GM19438 (cell line): ENCODE measurements around the gene DHRS4L2.
"Not testable (repeated sequence)": the region's sequence is repeated elsewhere in the genome, so short reads cannot be mapped to it uniquely, and the experiment has no call there.

Experiments
- ATAC-seq: cut with Tn5 transposase; IDR thresholded peaks from one replicate; pipeline ENCODE4 v1.9.1; 2021; ENCODE audit warnings: low read depth; ENCODE audit not compliant: unreplicated experiment

The DHRS4L2 gene

DNA sequence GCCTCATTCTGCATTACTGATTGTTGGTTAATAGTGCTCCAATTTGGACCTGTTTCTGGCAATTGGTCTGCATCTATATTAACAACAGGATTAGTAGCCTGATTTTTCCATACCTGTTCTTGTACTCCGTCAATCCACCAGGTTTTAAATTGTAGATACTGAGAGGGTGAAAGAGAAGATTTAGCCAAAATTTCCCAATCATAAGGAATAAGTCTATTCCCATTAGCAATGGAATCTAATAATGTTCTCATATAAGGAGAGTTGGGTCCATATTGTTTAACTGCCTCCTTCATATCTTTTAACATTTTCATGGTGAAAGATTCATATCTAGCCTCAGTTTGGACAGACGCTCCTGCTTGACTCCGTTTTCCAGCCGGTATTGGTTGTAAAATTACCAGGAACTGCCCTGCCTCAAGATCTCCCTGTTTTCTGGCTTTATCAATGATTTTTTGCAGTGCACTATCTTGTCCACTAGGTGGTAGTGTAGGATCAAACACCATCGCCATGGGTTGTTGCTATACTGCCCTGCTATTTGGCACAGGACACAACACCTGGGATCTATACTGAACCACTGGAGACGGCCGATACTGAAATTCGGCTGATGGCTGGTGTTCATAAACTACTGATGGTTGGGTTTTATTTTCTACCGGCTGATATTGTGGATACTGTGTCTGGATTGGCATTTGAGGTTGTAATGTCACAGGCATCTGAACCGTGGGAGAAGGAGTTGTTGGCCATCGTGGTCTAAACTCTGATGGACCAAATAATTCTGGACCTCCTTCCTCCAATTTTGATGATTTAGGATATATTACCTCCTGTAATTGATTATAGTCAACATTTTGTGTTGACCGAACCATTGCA lies 25.2 kb downstream of the DHRS4L2 start:
- ATAC-seq: no peak

DNA sequence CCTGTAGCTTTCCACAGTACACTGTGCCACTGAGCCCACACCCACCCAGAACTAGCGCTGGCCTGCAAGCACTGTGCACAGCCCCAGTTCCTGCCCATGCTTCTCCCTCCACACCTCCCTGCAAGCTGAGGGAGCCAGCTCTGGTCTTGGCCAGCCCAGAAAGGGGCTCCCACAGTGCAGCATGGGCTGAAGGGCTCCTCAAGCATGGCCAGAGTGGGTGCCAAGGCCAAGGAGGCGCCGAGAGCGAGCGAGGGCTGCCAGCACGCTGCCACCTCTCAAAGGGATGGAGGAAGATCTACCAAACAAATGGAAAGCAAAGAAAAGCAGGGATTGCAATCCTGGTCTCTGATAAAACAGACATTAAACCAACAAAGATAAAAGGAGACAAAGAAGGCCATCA lies 27.0 kb downstream of the DHRS4L2 start:
- not testable (repeated sequence) for ATAC-seq

DNA sequence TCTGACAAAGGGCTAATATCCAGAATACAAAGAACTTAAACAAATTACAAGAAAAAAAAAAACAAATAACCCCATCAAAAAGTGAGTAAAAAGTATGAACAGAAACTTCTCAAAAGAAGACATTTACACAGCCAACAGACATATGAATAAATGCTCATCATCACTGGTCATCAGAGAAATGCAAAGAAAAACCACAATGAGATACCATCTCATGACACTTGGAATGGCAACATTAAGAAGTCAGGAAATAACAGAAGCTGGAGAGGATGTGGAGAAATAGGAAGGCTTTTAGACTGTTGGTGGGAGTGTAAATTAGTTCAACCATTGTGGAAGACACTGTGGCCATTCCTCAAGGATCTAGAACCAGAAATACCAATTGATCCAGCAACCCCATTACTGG lies 30.2 kb downstream of the DHRS4L2 start:
- ATAC-seq: not testable (repeated sequence)

DNA sequence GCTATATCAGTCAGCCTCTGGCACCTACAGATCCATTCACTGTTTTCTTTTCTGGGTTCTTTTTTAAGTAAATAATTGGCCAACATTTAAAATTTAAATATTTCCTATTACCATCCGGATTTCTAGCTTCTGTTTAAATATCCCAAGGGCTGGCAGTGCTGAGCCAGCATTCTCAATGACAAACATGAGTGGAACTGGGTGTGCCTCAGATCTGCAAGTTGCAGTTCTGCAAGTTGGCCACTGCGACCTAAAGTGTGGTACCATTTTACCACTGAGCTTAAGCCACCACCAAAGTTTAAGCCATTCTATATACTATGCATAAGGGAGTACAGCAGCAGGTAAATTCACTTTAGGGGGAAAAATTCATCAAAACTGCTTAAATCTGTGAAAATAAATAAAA lies 31.2 kb downstream of the DHRS4L2 start:
- ATAC-seq: not testable (repeated sequence)

DNA sequence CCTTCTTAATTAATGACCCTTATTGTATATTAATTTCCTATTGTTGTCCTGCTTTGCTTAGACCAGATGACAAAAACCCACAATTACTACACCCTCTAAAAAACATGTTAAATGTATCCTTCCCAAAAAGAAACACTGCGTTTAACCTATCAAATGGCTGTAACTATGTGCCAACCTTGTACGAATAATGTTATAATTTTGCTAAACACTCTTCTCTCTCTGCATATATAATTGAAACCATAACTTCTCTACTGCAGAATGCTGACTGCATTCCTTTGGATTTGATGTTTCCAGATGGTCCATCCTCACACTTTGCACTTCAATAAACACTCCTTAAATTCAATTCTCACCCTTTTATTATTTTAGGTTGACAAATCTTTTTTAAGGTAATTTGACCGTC lies 31.8 kb downstream of the DHRS4L2 start:
- ATAC-seq: not testable (repeated sequence)

DNA sequence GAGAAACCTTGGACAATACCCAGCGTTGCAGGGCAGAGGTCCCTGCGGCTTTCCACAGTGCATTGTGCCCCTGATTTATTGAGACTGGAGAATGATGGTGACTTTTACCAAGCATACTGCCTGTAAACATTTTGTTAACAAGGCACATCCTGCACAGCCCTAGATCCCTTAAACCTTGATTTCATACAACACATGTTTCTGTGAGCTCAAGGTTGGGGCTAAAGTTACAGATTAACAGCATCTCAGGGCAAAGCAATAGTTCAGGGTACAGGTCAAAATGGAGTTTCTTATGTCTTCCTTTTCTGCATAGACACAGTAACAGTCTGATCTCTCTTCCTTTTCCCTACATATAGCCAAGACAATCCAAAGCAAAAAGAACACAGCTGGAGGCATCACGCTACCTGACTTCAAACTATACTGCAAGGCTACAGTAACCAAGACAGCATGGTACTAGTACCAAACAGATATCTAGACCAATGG lies 36.2 kb downstream of the DHRS4L2 start:
- ATAC-seq: not testable (repeated sequence)

DNA sequence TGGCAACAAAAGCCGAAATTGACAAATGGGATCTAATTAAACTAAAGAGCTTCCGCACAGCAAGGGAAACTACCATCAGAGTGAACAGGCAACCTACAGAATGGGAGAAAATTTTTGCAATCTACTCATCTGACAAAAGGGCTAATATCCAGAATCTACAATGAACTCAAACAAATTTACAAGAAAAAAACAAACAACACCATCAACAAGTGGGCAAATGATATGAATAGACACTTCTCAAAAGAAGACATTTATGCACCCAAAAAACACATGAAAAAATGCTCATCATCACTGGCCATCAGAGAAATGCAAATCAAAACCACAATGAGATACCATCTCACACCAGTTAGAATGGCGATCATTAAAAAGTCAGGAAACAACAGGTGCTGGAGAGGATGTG lies 41.0 kb downstream of the DHRS4L2 start:
- ATAC-seq: not testable (repeated sequence)

DNA sequence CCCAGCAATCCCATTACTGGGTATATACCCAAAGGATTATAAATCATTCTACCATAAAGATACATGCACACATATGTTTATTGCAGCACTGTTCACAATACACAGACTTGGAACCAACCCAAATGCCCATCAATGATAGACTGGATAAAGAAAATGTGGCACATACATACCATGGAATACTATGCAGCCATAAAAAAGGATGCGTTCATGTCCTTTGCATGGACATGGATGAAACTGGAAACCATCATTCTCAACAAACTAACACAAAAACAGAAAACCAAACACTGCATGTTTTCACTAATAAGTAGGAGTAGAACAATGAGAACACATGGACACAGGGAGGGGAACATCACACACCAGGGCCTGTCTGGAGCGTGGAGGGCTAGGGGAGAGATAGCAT lies 42.6 kb downstream of the DHRS4L2 start:
- not testable (repeated sequence) for ATAC-seq

DNA sequence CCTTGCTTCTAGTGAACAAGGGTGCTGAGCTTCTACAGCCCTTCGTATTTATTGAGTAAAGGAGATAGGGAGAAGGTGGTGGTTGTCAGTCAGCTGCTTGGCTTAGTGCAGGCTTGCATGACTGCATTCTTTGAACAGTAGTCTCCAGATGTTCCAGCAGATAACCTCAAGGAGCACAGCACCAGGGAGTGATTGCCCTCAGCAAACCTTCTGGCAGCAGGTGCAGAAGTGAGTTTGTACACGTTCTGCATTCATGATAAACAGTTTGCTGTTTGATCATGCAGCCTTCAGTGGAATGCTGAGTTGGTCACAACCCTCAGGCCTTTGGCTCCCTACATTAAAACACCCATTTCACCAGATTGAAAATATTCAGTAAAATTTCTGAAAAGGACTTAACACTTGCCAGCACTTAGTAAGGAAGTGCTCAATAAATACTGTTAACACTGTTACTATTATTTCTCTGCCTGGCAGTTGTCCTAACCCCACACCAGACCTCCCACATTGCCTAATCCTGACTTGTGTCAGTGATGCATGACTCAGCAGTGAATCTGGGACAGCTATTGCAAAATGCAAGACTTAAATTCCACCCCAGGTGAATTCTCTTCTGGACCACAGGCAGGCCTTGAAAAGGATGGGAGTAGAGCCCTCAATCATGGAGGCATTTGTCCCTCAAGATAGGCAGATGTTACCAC lies 44.1 kb downstream of the DHRS4L2 start:
- no peak for ATAC-seq

DNA sequence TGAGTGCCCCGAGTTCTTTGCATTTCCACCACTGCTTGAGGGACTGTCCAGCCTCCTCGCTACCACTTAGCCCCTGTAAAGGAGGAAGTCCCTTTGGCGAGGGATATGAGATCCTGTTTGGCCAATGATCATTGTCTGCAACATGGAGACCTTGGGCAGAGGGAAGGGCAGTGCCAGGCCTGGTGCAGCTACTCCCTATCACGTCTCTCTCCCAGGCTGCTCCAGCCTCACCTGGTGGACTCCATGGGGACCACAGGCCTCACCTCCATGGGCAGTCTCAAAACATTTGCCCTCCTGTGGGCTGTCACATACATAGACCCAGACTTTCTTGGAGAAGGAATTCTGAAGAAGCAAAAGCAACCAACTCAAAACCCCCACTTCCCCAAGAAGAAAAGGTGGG lies 47.0 kb downstream of the DHRS4L2 start:
- peak; percentile 14 for ATAC-seq

DNA sequence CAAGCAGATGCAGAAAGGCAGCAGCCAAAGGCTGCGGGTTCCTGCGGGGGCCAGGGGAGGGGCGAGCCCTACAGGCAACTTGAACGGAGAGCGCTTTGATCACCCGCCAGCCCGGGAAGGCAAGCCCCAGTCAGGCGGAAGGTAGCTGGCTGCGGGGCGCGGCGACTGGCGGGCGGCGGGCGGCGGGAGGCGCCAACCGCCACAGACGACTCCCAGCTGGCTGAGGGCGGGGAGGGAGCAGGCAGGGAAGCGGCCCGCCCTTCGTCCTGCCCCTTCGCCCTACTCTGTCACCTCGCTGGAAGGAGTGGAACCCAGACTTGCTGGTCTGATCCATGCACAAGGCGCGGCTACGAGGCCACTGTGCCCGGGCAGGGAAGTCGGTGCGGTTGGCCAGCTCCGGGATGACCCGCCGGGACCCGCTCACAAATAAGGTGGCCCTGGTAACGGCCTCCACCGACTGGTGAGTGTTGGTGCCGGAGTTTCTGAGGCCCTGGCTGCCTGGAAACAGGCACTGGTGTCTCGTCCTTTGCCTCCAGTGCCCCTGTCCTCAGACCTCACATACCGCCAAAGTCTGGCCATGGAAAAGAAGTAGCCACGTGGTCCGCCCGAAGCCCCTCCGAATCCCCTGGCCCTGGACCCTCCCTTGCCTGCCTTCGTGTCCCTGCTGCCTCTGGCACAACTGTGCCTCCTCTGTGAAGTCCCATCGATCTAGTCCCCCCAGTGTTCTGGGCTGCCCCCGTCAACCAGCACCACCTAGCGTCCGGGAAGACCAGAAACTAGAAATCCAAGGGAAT lies 47.6 kb downstream of the DHRS4L2 start:
- ATAC-seq: peak; percentile 72

DNA sequence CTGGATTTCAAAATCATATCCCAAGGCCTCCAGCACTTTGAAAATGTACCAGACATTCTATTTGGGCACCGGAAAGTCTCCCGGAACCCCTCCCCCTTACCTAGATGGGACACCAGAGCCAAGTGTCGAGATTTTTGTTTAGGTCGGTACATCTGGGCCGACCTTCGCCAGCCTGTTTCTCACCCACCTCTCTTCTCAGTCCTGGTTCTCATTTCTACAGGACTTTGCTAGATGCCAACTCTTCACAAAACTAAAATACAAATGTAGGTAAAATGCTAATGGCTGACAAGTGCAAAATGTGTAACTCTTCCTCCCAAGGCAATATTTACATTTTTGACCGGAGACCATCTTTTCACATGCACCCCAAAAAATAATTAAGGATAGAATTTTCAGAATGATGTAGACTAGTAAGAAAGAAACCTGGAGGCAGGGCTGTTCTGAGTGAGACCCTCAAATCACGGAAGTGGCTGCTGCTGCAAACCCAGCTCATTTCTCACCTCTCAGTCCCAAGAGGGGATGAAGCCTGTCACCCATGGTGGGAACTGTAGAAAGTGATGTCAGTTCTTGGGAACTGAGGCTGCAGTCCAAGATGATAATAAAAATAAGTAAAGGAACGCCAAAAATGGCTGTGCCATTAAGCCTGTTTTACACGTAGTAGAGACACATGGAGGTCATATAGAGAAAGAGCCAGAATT lies 48.4 kb downstream of the DHRS4L2 start:
- peak; percentile 14 for ATAC-seq

DNA sequence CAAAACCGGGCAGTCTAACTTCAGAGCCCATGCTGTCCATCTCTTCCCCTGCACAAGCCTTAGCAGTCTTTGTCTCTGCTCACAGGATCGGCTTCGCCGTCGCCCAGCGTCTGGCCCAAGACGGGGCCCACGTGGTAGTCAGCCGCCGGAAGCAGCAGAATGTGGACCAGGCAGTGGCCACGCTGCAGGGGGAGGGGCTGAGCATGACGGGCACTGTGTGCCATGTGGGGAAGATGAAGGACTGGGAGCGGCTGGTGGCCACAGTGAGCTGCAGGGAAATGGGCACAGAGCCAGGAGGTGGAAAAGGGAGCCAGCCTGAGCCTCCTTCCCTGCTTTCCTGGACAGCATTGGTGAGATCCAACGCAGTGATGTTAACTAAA lies 48.9 kb downstream of the DHRS4L2 start:
- no peak for ATAC-seq

DNA sequence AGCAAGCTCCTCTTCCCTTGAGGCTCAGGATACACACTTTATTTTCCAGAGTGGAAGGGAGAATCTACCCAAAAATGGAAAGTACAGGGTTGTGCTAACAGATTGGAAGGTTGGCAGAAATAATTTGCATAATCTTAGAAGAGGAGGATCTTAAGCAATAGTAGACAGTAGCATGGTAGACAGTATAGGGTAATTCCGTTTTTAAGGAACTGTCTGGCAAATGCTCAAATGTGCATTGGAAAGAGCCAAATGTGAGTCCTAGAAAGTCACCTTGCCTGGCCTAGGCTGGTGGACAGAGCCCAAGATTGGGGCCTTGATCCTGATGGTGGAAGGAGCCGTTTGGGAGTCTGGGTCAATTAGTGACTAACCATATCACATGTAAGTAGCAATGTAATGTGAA lies 50.0 kb downstream of the DHRS4L2 start:
- no peak for ATAC-seq

DNA sequence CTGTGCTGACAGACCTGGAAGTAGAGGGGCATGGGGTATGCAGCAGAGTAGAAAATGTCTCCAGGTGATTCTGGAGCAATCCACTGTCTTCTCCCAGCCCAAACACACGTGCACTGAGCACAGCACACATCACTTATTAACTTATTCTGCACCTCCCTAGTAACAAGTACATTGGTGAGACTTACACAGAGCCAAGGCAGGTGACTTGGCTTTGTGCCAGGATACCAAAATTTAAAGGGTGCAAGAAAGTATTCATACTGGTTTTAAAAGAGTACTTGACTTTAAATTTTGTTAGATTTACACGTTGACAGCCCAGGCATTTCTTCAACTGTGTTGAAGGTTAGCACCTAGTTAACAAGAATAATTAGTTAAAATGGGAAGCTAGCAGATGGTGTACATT lies 52.0 kb downstream of the DHRS4L2 start:
- ATAC-seq: no peak

DNA sequence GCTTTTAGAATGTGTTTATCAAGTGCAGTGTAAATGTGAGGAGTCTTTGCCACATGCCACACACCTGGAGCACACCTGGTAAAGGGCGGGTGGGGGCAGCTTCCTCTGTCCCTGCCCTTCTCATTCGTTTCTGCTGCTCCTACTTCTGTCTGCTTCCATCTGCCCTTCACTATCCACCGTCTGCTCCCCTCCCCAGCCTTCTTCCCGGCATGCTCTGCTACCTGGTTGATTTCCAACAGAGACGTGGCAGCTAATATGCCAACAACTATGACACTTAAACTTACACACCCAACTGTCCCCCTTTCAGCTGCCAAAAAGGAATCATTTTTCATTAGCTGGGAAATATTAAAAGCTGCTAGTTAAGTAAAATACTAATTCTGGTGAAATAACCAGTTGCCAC lies 54.0 kb downstream of the DHRS4L2 start:
- ATAC-seq: no peak

DNA sequence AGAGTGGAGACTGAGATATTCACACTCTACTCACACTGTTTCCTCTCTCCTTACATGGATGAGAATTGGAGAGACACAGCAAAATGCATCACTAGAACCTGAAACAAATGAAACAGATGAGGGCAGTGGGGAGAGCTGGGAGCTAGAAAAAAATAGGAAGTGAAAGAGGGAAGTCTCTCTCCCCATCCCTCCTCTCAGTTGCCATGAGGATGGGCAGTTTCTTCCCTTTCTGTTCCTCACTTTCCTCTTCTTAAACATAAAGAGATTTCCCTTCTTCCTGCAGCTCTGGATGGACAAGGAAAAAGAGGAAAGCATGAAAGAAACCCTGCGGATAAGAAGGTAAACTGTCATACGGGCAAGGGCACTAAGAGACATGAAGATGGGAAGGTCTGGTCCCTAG lies 60.3 kb downstream of the DHRS4L2 start:
- ATAC-seq: not testable (repeated sequence)

DNA sequence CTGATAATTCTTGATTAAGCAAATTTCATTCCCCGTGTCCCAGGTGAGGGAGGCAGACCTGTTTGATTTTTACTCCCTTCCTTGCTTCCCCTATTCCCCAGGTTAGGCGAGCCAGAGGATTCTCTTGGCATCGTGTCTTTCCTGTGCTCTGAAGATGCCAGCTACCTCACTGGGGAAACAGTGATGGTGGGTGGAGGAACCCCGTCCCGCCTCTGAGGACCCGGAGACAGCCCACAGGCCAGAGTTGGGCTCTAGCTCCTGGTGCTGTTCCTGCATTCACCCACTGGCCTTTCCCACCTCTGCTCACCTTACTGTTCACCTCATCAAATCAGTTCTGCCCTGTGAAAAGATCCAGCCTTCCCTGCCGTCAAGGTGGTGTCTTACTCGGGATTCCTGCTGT lies 62.0 kb downstream of the DHRS4L2 start:
- not testable (repeated sequence) for ATAC-seq

DNA sequence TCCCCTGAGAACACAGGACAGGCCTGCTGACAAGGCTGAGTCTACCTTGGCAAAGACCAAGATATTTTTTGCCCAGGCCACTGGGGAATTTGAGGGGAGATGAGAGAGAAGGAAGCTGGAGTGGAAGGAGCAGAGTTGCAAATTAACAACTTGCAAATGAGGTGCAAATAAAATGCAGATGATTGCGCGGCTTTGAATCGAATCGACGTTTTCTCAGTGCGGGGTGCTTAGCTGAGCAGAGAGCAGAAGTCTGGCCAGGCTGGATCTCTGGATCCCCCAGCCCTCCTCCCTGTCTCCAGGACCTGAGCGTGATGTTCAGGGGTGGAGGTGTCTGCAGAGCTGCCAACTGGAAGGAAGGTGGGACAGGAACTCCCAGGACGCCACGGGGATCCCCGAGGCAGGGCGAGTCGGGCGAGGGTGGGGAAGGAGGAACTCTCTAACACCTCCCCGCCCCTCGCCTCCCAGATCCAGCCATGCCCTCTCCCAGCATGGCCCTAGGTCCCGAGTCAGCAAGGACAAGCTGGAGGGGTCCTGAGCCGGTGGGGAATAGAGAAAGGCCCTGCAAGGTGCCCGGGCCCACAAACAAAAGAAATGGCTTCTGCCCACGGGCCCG lies 62.6 kb downstream of the DHRS4L2 start:
- ATAC-seq: no peak
